Uterus (tissue), 4 donors: ENCODE measurements around the gene OPRD1. TPM values are rescaled to one million over a fixed set of nuclear protein-coding genes. Genes with fewer than 3 reads are reported as not detected.
A peak's percentile ranks its signal among the peaks of the same experiment; 100 is the strongest.

Experiments
- DNase-seq, 2 donors: peaks; one replicate each; pipeline ENCODE4 v3.0.0-alpha.2; 2019 to 2020
- H3K27ac ChIP-seq, 2 donors: fragments of 200-600 bp; sonication (generic); 1 replicate in 1 of 2; 2 replicates in 1 of 2; pipeline ENCODE4 v1.5.1; 2016 to 2018
- H3K27me3 ChIP-seq, 2 donors: fragments of 200-600 bp; sonication (generic); one replicate each; pipeline ENCODE4 v1.5.1; 2018 to 2019; ENCODE audit warnings: control low read depth in 1 of 2
- H3K36me3 ChIP-seq, 2 donors: fragments of 200-600 bp; sonication (generic); one replicate each; pipeline ENCODE4 v1.5.1; 2019; ENCODE audit warnings: control low read depth in 1 of 2
- H3K4me1 ChIP-seq, 2 donors: fragments of 200-600 bp; sonication (generic); one replicate each; pipeline ENCODE4 v1.5.1; 2018 to 2019; ENCODE audit warnings: control low read depth in 1 of 2
- H3K4me3 ChIP-seq, 2 donors: fragments of 200-600 bp; sonication (generic); 1 replicate in 1 of 2; 2 replicates in 1 of 2; pipeline ENCODE4 v1.5.1; 2018 to 2019; ENCODE audit warnings: mild to moderate bottlenecking in 1 of 2
- H3K9me3 ChIP-seq, 2 donors: fragments of 200-600 bp; sonication (generic); one replicate each; pipeline ENCODE4 v1.5.1; 2019; ENCODE audit warnings: control low read depth in 1 of 2
- CTCF ChIP-seq, 4 experiments: fragments of 200-600 bp in 2 of 4; fragments of 450-650 bp in 2 of 4; sonication (generic) in 2 of 4; IDR thresholded peaks; one replicate each; pipeline ENCODE4 v1.5.1; 2016 to 2019; ENCODE audit warnings: antibody characterized with exemption in 4 of 4, mild to moderate bottlenecking in 2 of 4, moderate library complexity in 1 of 4
- POLR2A ChIP-seq, 2 donors: fragments of 450-650 bp; IDR thresholded peaks; one replicate each; pipeline ENCODE4 v1.6.1; 2016; ENCODE audit warnings: antibody characterized with exemption in 2 of 2, mild to moderate bottlenecking in 1 of 2, moderate library complexity in 1 of 2
- intact Hi-C: fragments of 100-400 bp; cut with DNase I; formaldehyde crosslinking; loops from one replicate; pipeline ENCODE4 v1.15.1; 2023; ENCODE audit warnings: low total_unique reads
- total RNA-seq, 4 donors: library from RNA; depleted of rRNA in 3 of 4; stranded (reverse); fragments of >200 nt in 3 of 4; gene quantifications; one replicate each; pipeline versions ENCODE4 v1.1.0 to v1.2.4, GENCODE V29; 2014 to 2023
- donor health status: DM: yes; HTN: yes; CAD: no.

Gene OPRD1
- total RNA-seq, 4 donors from 2014 or later = 0.07 TPM; not detected in 3

GRCh38 chr1:28886731-28887418, 74.9 kb downstream of the OPRD1 start:
- intact Hi-C loops = no loop called here
- TF ChIP-seq CTCF (IDR thresholded peaks at IDR 0.05) (no peak), POLR2A (IDR thresholded peaks at IDR 0.05) (peak in 1 of 2 donors; percentile 53)
- no peaks in the 10 kb centered on the region for H3K36me3 ChIP-seq
- H3K4me1 ChIP-seq = no peaks in the 10 kb centered on the region
- no peaks in the 10 kb centered on the region for H3K27me3 ChIP-seq
- peak; percentile 74 to 79 for DNase-seq
- H3K4me3 ChIP-seq = peak overlapping the region; percentile 68 to 70
- no peaks in the 10 kb centered on the region for H3K9me3 ChIP-seq
- peak overlapping the region; percentile 68 to 77 for H3K27ac ChIP-seq

GRCh38 chr1:28887419-28887834, 75.5 kb downstream of the OPRD1 start:
- Histone ChIP-seq H3K9me3 (no peaks in the 10 kb centered on the region), H3K27me3 (no peaks in the 10 kb centered on the region), H3K36me3 (no peaks in the 10 kb centered on the region), H3K4me3 (peak overlapping the region; percentile 68 to 70), H3K4me1 (no peaks in the 10 kb centered on the region), H3K27ac (peak overlapping the region; percentile 68 to 77)
- TF ChIP-seq CTCF (IDR thresholded peaks at IDR 0.05) (no peak), POLR2A (IDR thresholded peaks at IDR 0.05) (no peak)
- DNase-seq = peak; percentile 25 to 27
- intact Hi-C loops = no loop called here

GRCh38 chr1:28887835-28888682, 76.1 kb downstream of the OPRD1 start:
- no peaks in the 10 kb centered on the region for H3K9me3 ChIP-seq
- peak overlapping the region; percentile 68 to 70 for H3K4me3 ChIP-seq
- H3K4me1 ChIP-seq = no peaks in the 10 kb centered on the region
- H3K27me3 ChIP-seq = no peaks in the 10 kb centered on the region
- intact Hi-C loops = no loop called here
- no peaks in the 10 kb centered on the region for H3K36me3 ChIP-seq
- peak; percentile 29 to 38 for DNase-seq
- peak overlapping the region; percentile 68 to 77 for H3K27ac ChIP-seq
- TF ChIP-seq CTCF (IDR thresholded peaks at IDR 0.05) (no peak), POLR2A (IDR thresholded peaks at IDR 0.05) (no peak)

- Histone ChIP-seq H3K4me1 (no peaks in the 10 kb centered on the region), H3K27me3 (no peaks in the 10 kb centered on the region), H3K4me3 (no peak overlapping the region), H3K36me3 (no peaks in the 10 kb centered on the region), H3K27ac (no peak overlapping the region), H3K9me3 (no peaks in the 10 kb centered on the region)
- intact Hi-C loops = no loop called here
- no peak for TF ChIP-seq CTCF (IDR thresholded peaks at IDR 0.05)
- no peak for TF ChIP-seq POLR2A (IDR thresholded peaks at IDR 0.05)
- DNase-seq = no peak
These were observed 76.9 kb downstream of the OPRD1 start for GRCh38 chr1:28888915-28889314.

- Histone ChIP-seq H3K4me1 (no peaks in the 10 kb centered on the region), H3K27me3 (no peaks in the 10 kb centered on the region), H3K27ac (no peak overlapping the region), H3K36me3 (no peaks in the 10 kb centered on the region), H3K4me3 (no peak overlapping the region), H3K9me3 (no peaks in the 10 kb centered on the region)
- intact Hi-C loops = no loop called here
- no peak for DNase-seq
- TF ChIP-seq CTCF (IDR thresholded peaks at IDR 0.05) (no peak), POLR2A (IDR thresholded peaks at IDR 0.05) (no peak)
These were observed 77.4 kb downstream of the OPRD1 start for GRCh38 chr1:28889357-28889756.
